ENCODE measurements around the gene RHOD. TPM values are rescaled to one million over a fixed set of nuclear protein-coding genes. Genes with fewer than 3 reads are reported as not detected.

Gene RHOD
- polyA plus RNA-seq, 1 donor from 2014 or later: not detected

DNA sequence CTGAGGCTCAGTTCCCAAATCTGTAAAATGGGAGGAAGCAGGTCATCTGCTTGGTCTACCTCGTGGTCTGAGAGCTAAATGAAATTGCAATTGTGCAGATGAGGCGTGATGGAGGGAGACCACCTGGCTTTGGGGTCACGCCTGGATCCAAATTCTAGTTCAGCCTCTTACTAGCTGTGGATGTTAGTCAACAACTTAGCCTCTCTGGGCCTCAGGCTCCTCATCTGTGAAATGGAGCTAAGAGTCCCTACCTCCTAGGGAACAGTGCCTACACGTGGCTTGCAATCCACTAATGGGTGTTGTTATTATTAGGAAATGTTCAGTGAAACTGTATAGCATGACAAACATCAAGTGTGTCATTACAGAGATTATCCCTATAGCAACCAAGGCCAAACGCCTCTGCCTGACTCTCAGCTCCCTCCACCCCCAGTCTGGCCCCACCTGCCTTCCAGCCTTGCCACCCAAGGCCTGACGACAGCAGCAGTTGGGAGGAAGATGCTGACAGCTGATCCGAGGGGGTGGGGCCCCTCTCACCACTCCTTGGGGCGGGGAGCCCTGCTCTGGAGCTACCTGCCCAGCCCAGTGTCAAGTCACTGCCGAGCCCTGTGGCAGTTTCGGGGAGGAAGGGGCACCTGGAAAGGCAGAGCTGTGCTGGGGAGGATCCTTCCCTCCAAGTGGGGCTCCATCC lies 1.7 kb upstream of the RHOD start:
- Histone ChIP-seq H4K20me1 (ENCODE audit: insufficient read depth) (no peaks in the 10 kb centered on the region), H3K9me3 (ENCODE audit: low read length) (no peaks in the 10 kb centered on the region), H3K9me2 (ENCODE audit: insufficient read depth, low read length) (no peaks in the 10 kb centered on the region), H3K4me3 (ENCODE audit: low read length) (no peak overlapping the region), H3K36me3 (ENCODE audit: insufficient read depth, low read length) (no peaks in the 10 kb centered on the region), H3K27me3 (ENCODE audit: insufficient read depth, low read depth, low read length) (peaks cover 14% of the 10 kb centered on the region), H2AFZ (ENCODE audit: low read depth, low read length) (no peak overlapping the region), H3K4me2 (ENCODE audit: low read length) (no peak overlapping the region), H3K9ac (ENCODE audit: low read length) (no peak overlapping the region), H3K27ac (ENCODE audit: low read length) (no peak overlapping the region), H3F3A (ENCODE audit: insufficient read depth, low read length, poor library complexity, severe bottlenecking) (no peaks in the 10 kb centered on the region), H3K79me2 (replicated peaks; ENCODE audit: insufficient read depth, low read length) (no peaks in the 10 kb centered on the region)
- TF ChIP-seq EP300 (conservative IDR thresholded peaks at IDR 0.05; ENCODE audit: poor library complexity, severe bottlenecking) (no peak), EZH2 (IDR thresholded peaks at IDR 0.05; ENCODE audit: borderline replicate concordance, insufficient read depth, low read length, poor library complexity, severe bottlenecking) (no peak), TAF1 (IDR thresholded peaks at IDR 0.05; ENCODE audit: low read depth) (no peak), SMC3 (conservative IDR thresholded peaks at IDR 0.05; ENCODE audit: poor library complexity) (no peak), RAD21 (conservative IDR thresholded peaks at IDR 0.05) (no peak), MXI1 (conservative IDR thresholded peaks at IDR 0.05; ENCODE audit: poor library complexity, severe bottlenecking) (no peak), CTCF (IDR thresholded peaks at IDR 0.05; ENCODE audit: poor library complexity, severe bottlenecking) (no peak), POLR2AphosphoS5 (IDR thresholded peaks at IDR 0.05) (no peak)
- TF ChIP-seq, protein P1, sequence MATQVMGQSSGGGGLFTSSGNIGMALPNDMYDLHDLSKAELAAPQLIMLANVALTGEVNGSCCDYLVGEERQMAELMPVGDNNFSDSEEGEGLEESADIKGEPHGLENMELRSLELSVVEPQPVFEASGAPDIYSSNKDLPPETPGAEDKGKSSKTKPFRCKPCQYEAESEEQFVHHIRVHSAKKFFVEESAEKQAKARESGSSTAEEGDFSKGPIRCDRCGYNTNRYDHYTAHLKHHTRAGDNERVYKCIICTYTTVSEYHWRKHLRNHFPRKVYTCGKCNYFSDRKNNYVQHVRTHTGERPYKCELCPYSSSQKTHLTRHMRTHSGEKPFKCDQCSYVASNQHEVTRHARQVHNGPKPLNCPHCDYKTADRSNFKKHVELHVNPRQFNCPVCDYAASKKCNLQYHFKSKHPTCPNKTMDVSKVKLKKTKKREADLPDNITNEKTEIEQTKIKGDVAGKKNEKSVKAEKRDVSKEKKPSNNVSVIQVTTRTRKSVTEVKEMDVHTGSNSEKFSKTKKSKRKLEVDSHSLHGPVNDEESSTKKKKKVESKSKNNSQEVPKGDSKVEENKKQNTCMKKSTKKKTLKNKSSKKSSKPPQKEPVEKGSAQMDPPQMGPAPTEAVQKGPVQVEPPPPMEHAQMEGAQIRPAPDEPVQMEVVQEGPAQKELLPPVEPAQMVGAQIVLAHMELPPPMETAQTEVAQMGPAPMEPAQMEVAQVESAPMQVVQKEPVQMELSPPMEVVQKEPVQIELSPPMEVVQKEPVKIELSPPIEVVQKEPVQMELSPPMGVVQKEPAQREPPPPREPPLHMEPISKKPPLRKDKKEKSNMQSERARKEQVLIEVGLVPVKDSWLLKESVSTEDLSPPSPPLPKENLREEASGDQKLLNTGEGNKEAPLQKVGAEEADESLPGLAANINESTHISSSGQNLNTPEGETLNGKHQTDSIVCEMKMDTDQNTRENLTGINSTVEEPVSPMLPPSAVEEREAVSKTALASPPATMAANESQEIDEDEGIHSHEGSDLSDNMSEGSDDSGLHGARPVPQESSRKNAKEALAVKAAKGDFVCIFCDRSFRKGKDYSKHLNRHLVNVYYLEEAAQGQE (IDR thresholded peaks at IDR 0.05; ENCODE audit: borderline replicate concordance): no peak

- Histone ChIP-seq H3K4me3 (ENCODE audit: low read length) (no peak overlapping the region), H3K79me2 (replicated peaks; ENCODE audit: insufficient read depth, low read length) (no peaks in the 10 kb centered on the region), H3F3A (ENCODE audit: insufficient read depth, low read length, poor library complexity, severe bottlenecking) (no peaks in the 10 kb centered on the region), H3K9ac (ENCODE audit: low read length) (no peak overlapping the region), H3K9me3 (ENCODE audit: low read length) (no peaks in the 10 kb centered on the region), H3K27ac (ENCODE audit: low read length) (no peak overlapping the region), H3K27me3 (ENCODE audit: insufficient read depth, low read depth, low read length) (peaks cover 14% of the 10 kb centered on the region), H3K9me2 (ENCODE audit: insufficient read depth, low read length) (no peaks in the 10 kb centered on the region), H2AFZ (ENCODE audit: low read depth, low read length) (no peak overlapping the region), H3K36me3 (ENCODE audit: insufficient read depth, low read length) (no peaks in the 10 kb centered on the region), H4K20me1 (ENCODE audit: insufficient read depth) (no peaks in the 10 kb centered on the region), H3K4me2 (ENCODE audit: low read length) (no peak overlapping the region)
- TF ChIP-seq EZH2 (IDR thresholded peaks at IDR 0.05; ENCODE audit: borderline replicate concordance, insufficient read depth, low read length, poor library complexity, severe bottlenecking) (no peak), EP300 (conservative IDR thresholded peaks at IDR 0.05; ENCODE audit: poor library complexity, severe bottlenecking) (no peak), MXI1 (conservative IDR thresholded peaks at IDR 0.05; ENCODE audit: poor library complexity, severe bottlenecking) (no peak), TAF1 (IDR thresholded peaks at IDR 0.05; ENCODE audit: low read depth) (no peak), POLR2AphosphoS5 (IDR thresholded peaks at IDR 0.05) (no peak), CTCF (IDR thresholded peaks at IDR 0.05; ENCODE audit: poor library complexity, severe bottlenecking) (no peak), RAD21 (conservative IDR thresholded peaks at IDR 0.05) (no peak), SMC3 (conservative IDR thresholded peaks at IDR 0.05; ENCODE audit: poor library complexity) (no peak)
- TF ChIP-seq, protein P1 (IDR thresholded peaks at IDR 0.05; ENCODE audit: borderline replicate concordance): no peak
Measured at GRCh38 chr11:67055812-67056211, 835 bp upstream of the RHOD start.
